K562 (cell line): ENCODE data around the gene ABCA1. TPM values are rescaled to one million over a fixed set of nuclear protein-coding genes. Genes with fewer than 3 reads are reported as not detected.

Source experiments
- ATAC-seq: fragments of 200-7000 bp; cut with Tn5 transposase; 3 replicates; pipeline ENCODE4 v1.9.1; 2020; ENCODE audit warnings: moderate library complexity
- BruUV-seq: library from RNA; stranded (reverse); fragments of 400-500 nt; replicated peaks from 2 replicates; lab custom pipeline; 2021; lab: Mats Ljungman, UMichigan
- CTCF ChIA-PET: fragments of 300-600 bp; formaldehyde crosslinking; extraction: SDS; loops from one replicate; lab custom pipeline; 2021; ENCODE audit warnings: low intra/inter-chr PET ratio; lab: Yijun Ruan, JAX
- POLR2A ChIA-PET: fragments of 300-600, 350-650 bp; sonication (Branson Sonifier 250); formaldehyde crosslinking; extraction: SDS; loops from one replicate; lab custom pipeline; 2021; ENCODE audit warnings: antibody characterized with exemption, inconsistent platforms; lab: Yijun Ruan, JAX
- DNase-seq, 4 experiments: peaks; one replicate each; pipeline versions ENCODE4 v3.0.0 to v3.0.0-alpha.2; 2011 to 2018; ENCODE audit warnings: low spot score in 3 of 4, mixed read lengths in 3 of 4; ENCODE audit errors: extremely low read depth in 1 of 4
- FAIRE-seq: peaks from 2 replicates; lab custom pipeline; 2011; peaks lifted over from hg19 to GRCh38; lab: Jason Lieb, UNC
- H2AFZ ChIP-seq: 2 replicates; pipeline ENCODE4 v1.6.0; 2011; ENCODE audit warnings: low read depth, low read length, control low read depth, inconsistent platforms
- H3K27ac ChIP-seq: fragments of 200-600 bp; 3 replicates; pipeline ENCODE4 v1.8.0; 2011; ENCODE audit warnings: low read depth, mild to moderate bottlenecking, control low read depth, inconsistent platforms, low read length, moderate library complexity, mixed read lengths; ENCODE audit errors: extremely low read depth
- H3K27me3 ChIP-seq, 2 experiments: fragments of 300-600 bp in 1 of 2; 2 replicates in 1 of 2; 3 replicates in 1 of 2; pipeline versions ENCODE4 v1.6.0 to v1.8.0; 2011; ENCODE audit warnings: inconsistent platforms in 2 of 2, low read length in 2 of 2, mild to moderate bottlenecking in 1 of 2, mixed read lengths in 1 of 2, moderate library complexity in 1 of 2; ENCODE audit not compliant: control insufficient read depth in 2 of 2, insufficient read depth in 2 of 2
- H3K36me3 ChIP-seq: fragments of 300-600 bp; 3 replicates; pipeline ENCODE4 v1.8.0; 2011; ENCODE audit warnings: mild to moderate bottlenecking, low read length, inconsistent platforms; ENCODE audit not compliant: control insufficient read depth, insufficient read depth
- H3K4me1 ChIP-seq, 2 experiments: fragments of 200-600 bp in 1 of 2; replicated peaks in 1 of 2; 2 replicates in 1 of 2; 3 replicates in 1 of 2; pipeline versions ENCODE4 v1.5.1 to v1.8.0; 2011; ENCODE audit warnings: inconsistent platforms in 2 of 2, low read length in 2 of 2, mild to moderate bottlenecking in 1 of 2, mixed read lengths in 1 of 2, moderate library complexity in 1 of 2; ENCODE audit not compliant: control insufficient read depth in 2 of 2, insufficient read depth in 2 of 2
- H3K4me2 ChIP-seq: 2 replicates; pipeline ENCODE4 v1.6.1; 2011; ENCODE audit warnings: low read length, control low read depth, inconsistent platforms, mixed read lengths; ENCODE audit not compliant: insufficient read depth
- H3K4me3 ChIP-seq: fragments of 200-600 bp; sonication (generic), shearing (Covaris generic); 2 replicates; pipeline ENCODE4 v1.5.1; 2016; ENCODE audit warnings: control low read depth, inconsistent platforms
- H3K79me2 ChIP-seq: fragments of 200-600 bp; 3 replicates; pipeline ENCODE4 v1.8.0; 2011; ENCODE audit warnings: low read length, inconsistent platforms; ENCODE audit not compliant: control insufficient read depth, insufficient read depth
- H3K9ac ChIP-seq, 2 experiments: 2 replicates each; pipeline versions ENCODE4 v1.6.0 to v1.6.1; 2011; ENCODE audit warnings: low read depth in 2 of 2, low read length in 2 of 2, control low read depth in 1 of 2, inconsistent platforms in 1 of 2, mild to moderate bottlenecking in 1 of 2, mixed read lengths in 1 of 2; ENCODE audit not compliant: insufficient read depth in 1 of 2
- H3K9me1 ChIP-seq: one replicate; pipeline ENCODE4 v1.6.0; 2011; ENCODE audit warnings: inconsistent platforms, mild to moderate bottlenecking, low read length, moderate library complexity; ENCODE audit not compliant: control insufficient read depth, insufficient read depth
- H3K9me3 ChIP-seq: replicated peaks from 2 replicates; pipeline ENCODE4 v1.5.1; 2011; ENCODE audit warnings: low read depth, low read length, inconsistent platforms; ENCODE audit not compliant: control insufficient read depth, insufficient read depth
- H4K20me1 ChIP-seq: replicated peaks from 2 replicates; pipeline ENCODE4 v1.6.1; 2011; ENCODE audit warnings: low read length, inconsistent platforms, mixed read lengths; ENCODE audit not compliant: control insufficient read depth, insufficient read depth
- ATF7 ChIP-seq: fragments of 450-650 bp; IDR thresholded peaks from 2 replicates; pipeline ENCODE4 v1.7.1; 2014; ENCODE audit warnings: mild to moderate bottlenecking, moderate library complexity
- CBX8 ChIP-seq: fragments of 200-600 bp; sonication (generic); IDR thresholded peaks from 2 replicates; pipeline ENCODE4 v1.6.1; 2012; ENCODE audit warnings: borderline replicate concordance, mixed run types, low read depth, mild to moderate bottlenecking, moderate library complexity, mixed read lengths, low read length, control low read depth, inconsistent platforms; ENCODE audit not compliant: poor library complexity, severe bottlenecking; ENCODE audit errors: extremely low read depth
- HDAC6 ChIP-seq: IDR thresholded peaks from 2 replicates; pipeline ENCODE4 v1.6.1; 2012; ENCODE audit warnings: low read depth, mild to moderate bottlenecking, control low read depth, inconsistent platforms, low read length, moderate library complexity
- HIVEP1 ChIP-seq: fragments of 250-450 bp; sonication (Bioruptor Pico); IDR thresholded peaks from 2 replicates; pipeline ENCODE4 v1.4.0; 2020; ENCODE audit warnings: mild to moderate bottlenecking
- IRF1 ChIP-seq: sonication (generic); formaldehyde crosslinking; IDR thresholded peaks from 2 replicates; pipeline ENCODE4 v1.8.0; 2022; ENCODE audit warnings: missing genetic modification reagents, mild to moderate bottlenecking, borderline replicate concordance
- JUNB ChIP-seq: fragments of 450-650 bp; formaldehyde crosslinking; conservative IDR thresholded peaks from 2 replicates; pipeline ENCODE4 v1.4.0; 2020; ENCODE audit warnings: mild to moderate bottlenecking
- NCOA1 ChIP-seq: fragments of 450-650 bp; IDR thresholded peaks from 2 replicates; pipeline ENCODE4 v1.6.1; 2016; ENCODE audit warnings: low read depth
- PCBP2 ChIP-seq: fragments of 200-400 bp; formaldehyde crosslinking; IDR thresholded peaks from 2 replicates; pipeline ENCODE4 v1.6.1; 2018; ENCODE audit warnings: low read length, low read depth, mild to moderate bottlenecking, moderate library complexity; ENCODE audit not compliant: poor library complexity, severe bottlenecking
- POLR2H ChIP-seq: IDR thresholded peaks from 2 replicates; pipeline ENCODE4 v1.6.1; 2016; ENCODE audit warnings: missing genetic modification characterization, low read depth, mild to moderate bottlenecking, control low read depth, missing compliant biosample characterization, moderate library complexity
- ZNF121 ChIP-seq: sonication (generic); formaldehyde crosslinking; conservative IDR thresholded peaks from 2 replicates; pipeline ENCODE4 v1.8.0; 2022; ENCODE audit warnings: missing genetic modification reagents
- ZNF175 ChIP-seq: fragments of 200-800 bp; sonication (Bioruptor generic); IDR thresholded peaks from 2 replicates; pipeline ENCODE4 v1.6.1; 2016; ENCODE audit warnings: low read depth, mild to moderate bottlenecking, missing genetic modification characterization, missing compliant biosample characterization
- WGBS: fragments of 100-300 bp; shearing (Covaris generic); methylation state at CpG from one replicate; pipeline ENCODE4 v1.1.6; 2016; ENCODE audit warnings: low coverage, mixed read lengths; ENCODE audit not compliant: insufficient coverage; ENCODE audit errors: missing lambda C conversion rate; 5-methylcytosine and 5-hydroxymethylcytosine counted together
- in situ Hi-C: fragments of 300-500 bp; cut with MboI; formaldehyde crosslinking; loops from 4 replicates; pipeline ENCODE4 v1.15.0; 2018; ENCODE audit warnings: inconsistent platforms, mixed read lengths
- intact Hi-C: fragments of 100-400 bp; cut with micrococcal nuclease; formaldehyde crosslinking; loops from 2 replicates; pipeline ENCODE4 v1.14.2; 2022
- polyA plus RNA-seq, 8 experiments: library from polyadenylated mRNA; depleted of rRNA in 4 of 8; stranded (reverse) in 5 of 8; unstranded in 3 of 8; fragments of >200 nt; fragmentation: Nextera tagmentation in 2 of 8; fragmentation: Illumina TruSeq in 1 of 8; extraction: Ambion mirVana in 2 of 8; extraction: Trizol in 1 of 8; gene quantifications; 2 replicates each; pipeline versions ENCODE4 v1.2.1 to v1.2.3, GENCODE V29; 2011 to 2014; ENCODE audit warnings: inconsistent platforms in 1 of 8, missing spikeins in 1 of 8
- total RNA-seq, 7 experiments: library from RNA; depleted of rRNA in 6 of 7; stranded (reverse); fragments of >200 nt in 6 of 7; fragmentation: Illumina TruSeq in 2 of 7; extraction: Trizol in 2 of 7; gene quantifications; 2 replicates each; pipeline versions ENCODE4 v1.2.1 to v1.2.3, GENCODE V29; 2011 to 2021; ENCODE audit warnings: low replicate concordance in 1 of 7

The ABCA1 gene
- total and polyA plus RNA-seq, 9 of the 15 experiments (the other 6 are each of a cell fraction or from before 2014, with no cell fraction given), result under 0.01 to 0.18 (median 0.02) TPM; not detected in 5

- H3K79me2 ChIP-seq, result no peaks in the 10 kb centered on the region
- H3K36me3 ChIP-seq, result no peaks in the 10 kb centered on the region
- FAIRE-seq (no peak), ATAC-seq (no peak), DNase-seq (no peak)
- BruUV-seq, result no TSS peak
- H2AFZ ChIP-seq, result no peak overlapping the region
- H3K9me1 ChIP-seq, result no peaks in the 10 kb centered on the region
- ChIA-PET CTCF (no interaction called here), POLR2A (no interaction called here)
- intact Hi-C loops, result loop anchor here (2.0 kb wide), 1 partner anchor 627 kb away; no protein-coding TSS in a partner anchor
- no peak overlapping the region for H3K4me2 ChIP-seq
- H3K9ac ChIP-seq, result no peak overlapping the region
- WGBS, result 9% methylated on average over 7 of the region's 7 CpGs
- H3K9me3 ChIP-seq, result no peaks in the 10 kb centered on the region
- peaks cover 3 to 10% of the 10 kb centered on the region in 2 experiments; a peak in 3 of 5 replicates for H3K27me3 ChIP-seq
- H4K20me1 ChIP-seq, result no peaks in the 10 kb centered on the region
- peaks cover 0 to 6% of the 10 kb centered on the region in 2 experiments; a peak in 1 of 5 replicates for H3K4me1 ChIP-seq
- no peak overlapping the region for H3K27ac ChIP-seq
- in situ Hi-C loops, result loop anchor here (10.0 kb wide), 1 partner anchor 617 kb away; no protein-coding TSS in a partner anchor
- no peak overlapping the region for H3K4me3 ChIP-seq
- TF ChIP-seq JUNB (CRISPR knock-in tag) (no peak), ZNF121 (CRISPR knock-in tag) (no peak), CBX8 (peak; percentile 17)
These were observed 140.5 kb downstream of the ABCA1 start for GRCh38 chr9:104787306-104788015.

- no peak for TF ChIP-seq NCOA1
- no peak for TF ChIP-seq POLR2H (tag)
- no peak for TF ChIP-seq IRF1
- TF ChIP-seq HIVEP1 (CRISPR knock-in tag), result no peak
- TF ChIP-seq ZNF175, result no peak
- TF ChIP-seq ATF7, result no peak
- TF ChIP-seq PCBP2, result no peak
- TF ChIP-seq HDAC6, result no peak
- intact Hi-C loops (loop anchor here (2.0 kb wide), 1 partner anchor 629 kb away; no protein-coding TSS in a partner anchor), in situ Hi-C loops (loop anchor here (10.0 kb wide), 1 partner anchor 619 kb away; no protein-coding TSS in a partner anchor)
- ChIA-PET CTCF (no interaction called here), POLR2A (interaction anchor here (0.6 to 0.7 kb wide), 2 partner anchors 103 to 369 kb away, joined by 3 to 4 read pairs; no protein-coding TSS in a partner anchor)
- DNase-seq (no peak), ATAC-seq (no peak), FAIRE-seq (no peak)
- H3K4me1 ChIP-seq, result peaks cover 0 to 3% of the 10 kb centered on the region in 2 experiments; a peak in 1 of 5 replicates
- no TSS peak for BruUV-seq
- no peaks in the 10 kb centered on the region for H3K9me3 ChIP-seq
- no peaks in the 10 kb centered on the region for H3K36me3 ChIP-seq
- H3K4me2 ChIP-seq, result no peak overlapping the region
- H3K9me1 ChIP-seq, result no peaks in the 10 kb centered on the region
- no peak overlapping the region for H3K27ac ChIP-seq
- no peak overlapping the region for H3K9ac ChIP-seq
- no peak overlapping the region for H3K4me3 ChIP-seq
- H3K27me3 ChIP-seq, result peaks cover 3 to 10% of the 10 kb centered on the region in 2 experiments; a peak in 3 of 5 replicates
- H3K79me2 ChIP-seq, result no peaks in the 10 kb centered on the region
- WGBS, result 13% methylated on average over 1 of the region's 1 CpG
- no peak overlapping the region for H2AFZ ChIP-seq
- H4K20me1 ChIP-seq, result no peaks in the 10 kb centered on the region
These were observed 141.7 kb downstream of the ABCA1 start for GRCh38 chr9:104786293-104786692.
